ENCODE results near the gene SEMA5B. TPM values are rescaled to one million over a fixed set of nuclear protein-coding genes. Genes with fewer than 3 reads are reported as not detected.

SEMA5B gene
- total RNA-seq, 1 experiment from 2014 or later = not detected

DNA sequence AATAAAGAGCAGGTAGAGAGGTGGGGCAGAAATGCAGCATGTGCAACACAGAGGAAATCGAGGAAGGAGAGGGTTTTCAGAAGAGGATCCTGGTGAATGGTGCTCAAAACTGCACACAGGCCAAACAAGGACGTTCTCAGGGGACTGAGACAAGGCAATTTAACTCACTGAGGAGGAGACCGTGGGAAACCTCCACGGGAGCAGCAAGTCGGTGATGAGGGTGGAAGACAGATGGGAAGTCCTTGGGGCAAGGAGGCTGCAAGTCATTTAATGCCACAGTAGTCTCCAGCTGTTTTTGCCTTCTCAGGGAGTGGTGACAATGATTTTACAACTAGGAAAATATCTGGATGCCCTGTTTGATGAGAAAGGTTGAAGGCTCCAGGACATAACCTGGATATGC is 27.8 kb upstream of the SEMA5B start:
- DNase-seq (ENCODE audit: low read depth) = no peak

GRCh38 chr3:123054931-123055330 is 27.4 kb upstream of the SEMA5B start:
- no peak for DNase-seq (ENCODE audit: low read depth)

- no peak for DNase-seq (ENCODE audit: low read depth)
Measured at GRCh38 chr3:123054109-123054778, 26.7 kb upstream of the SEMA5B start.

DNA sequence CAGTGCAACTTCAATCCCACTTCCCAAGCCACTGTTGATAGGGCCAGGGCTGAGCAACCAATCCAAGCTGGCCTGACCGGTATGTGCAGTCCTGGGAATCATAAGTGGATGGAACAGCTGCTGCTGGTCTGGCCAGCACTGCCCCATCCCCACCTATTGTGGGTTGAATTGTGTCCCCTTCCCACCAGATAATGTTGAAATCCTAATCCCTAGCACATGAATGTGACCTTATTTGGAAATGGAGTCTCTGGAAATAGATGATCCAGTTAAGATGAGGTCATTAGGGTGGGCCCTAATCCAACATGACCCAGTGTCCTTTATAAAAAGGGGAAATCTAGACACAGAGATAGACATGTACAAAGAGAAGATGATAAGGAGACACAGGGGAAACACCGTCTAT is 25.5 kb upstream of the SEMA5B start:
- DNase-seq (ENCODE audit: low read depth) = no peak

DNA sequence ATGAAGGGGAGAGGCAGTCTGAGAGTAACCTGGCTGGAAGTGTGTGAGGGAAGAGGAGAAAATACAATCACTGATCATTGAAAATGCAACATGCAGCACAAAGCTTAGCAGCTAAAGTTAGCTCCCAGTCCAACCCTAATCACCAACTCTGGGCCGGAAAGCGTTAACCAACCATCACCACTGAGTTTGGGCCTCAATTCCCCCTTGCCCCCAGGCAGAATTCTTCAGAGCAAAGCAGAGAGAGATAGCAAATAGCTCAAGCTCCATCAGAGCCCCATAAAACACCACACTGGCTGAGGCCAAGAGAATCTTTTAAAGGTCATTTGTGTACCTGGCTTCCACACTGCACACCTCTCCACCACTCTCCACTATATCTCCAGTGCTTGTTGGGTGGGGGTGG is 23.1 kb upstream of the SEMA5B start:
- no peak for DNase-seq (ENCODE audit: low read depth)

DNA sequence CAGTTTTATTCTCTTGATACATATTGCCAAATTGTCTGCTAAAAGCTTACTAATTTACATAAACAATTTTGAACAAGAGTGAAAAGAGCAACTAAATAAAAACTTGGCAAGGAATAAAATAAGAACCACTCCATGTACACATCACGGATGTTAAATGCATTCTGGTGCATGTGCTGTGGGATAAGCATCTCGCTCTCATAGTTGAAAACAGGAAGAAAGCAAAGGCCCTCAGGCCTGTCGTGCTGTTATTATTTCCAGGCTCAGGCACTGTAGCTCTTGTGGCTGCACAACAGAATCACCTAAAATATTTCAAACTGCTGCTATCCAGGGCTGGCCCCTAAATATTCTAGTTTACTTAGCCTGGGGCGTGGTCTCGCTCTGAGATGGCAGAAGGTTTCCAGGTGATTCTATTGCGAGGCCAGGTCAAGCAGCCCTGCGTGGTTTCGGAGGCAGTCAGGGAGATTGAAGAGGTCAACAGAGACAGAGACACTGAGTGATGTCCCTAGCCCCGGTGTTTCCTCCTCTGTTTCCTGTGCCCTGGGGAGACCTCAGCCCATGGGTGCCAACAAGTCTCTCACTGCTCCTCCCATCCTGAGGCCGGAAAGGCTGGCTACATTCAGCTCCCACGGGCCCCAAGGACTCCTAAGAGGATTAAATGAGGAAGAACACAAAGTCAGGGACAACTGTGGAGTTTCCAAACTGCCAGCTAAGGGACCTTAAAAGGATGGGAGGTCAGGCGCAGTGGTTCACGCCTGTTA is 21.1 kb upstream of the SEMA5B start:
- no peak for DNase-seq (ENCODE audit: low read depth)

DNA sequence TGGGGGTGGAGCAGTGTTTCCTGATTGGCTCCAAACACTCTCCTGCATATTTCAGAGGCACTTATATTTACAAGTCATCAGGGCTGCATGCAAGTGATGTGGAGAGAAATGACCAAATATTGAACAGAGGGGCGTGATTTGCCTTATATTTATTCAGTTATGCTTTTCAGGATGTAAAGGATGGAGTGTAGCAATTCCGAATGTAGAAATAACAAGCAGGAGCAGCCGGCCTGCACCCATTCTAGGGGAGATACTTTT is 19.4 kb upstream of the SEMA5B start:
- DNase-seq (ENCODE audit: low read depth) = no peak

GRCh38 chr3:123046262-123047061 is 18.9 kb upstream of the SEMA5B start:
- peak; percentile 40 for DNase-seq (ENCODE audit: low read depth)

GRCh38 chr3:123044981-123045763 is 17.6 kb upstream of the SEMA5B start:
- no peak for DNase-seq (ENCODE audit: low read depth)

DNA sequence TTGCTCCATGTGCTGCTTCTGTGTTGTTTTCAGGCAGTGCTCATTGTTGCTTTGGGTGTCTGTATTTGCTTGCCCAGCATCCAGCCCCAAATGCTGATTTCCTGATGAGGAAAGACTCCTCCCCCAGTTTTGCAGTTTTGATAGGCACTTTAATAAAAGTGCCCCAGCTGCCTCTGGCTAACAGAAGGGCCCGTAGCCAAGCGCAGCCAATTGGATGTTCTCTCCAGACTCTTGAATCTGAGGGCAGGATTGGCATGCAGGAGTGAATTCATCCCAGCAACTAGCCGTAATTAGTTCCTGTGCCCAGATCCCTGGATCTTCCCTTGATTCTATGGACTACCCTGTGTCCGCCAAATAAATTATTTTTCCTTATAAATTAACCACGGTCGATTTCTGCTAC is 14.8 kb upstream of the SEMA5B start:
- no peak for DNase-seq (ENCODE audit: low read depth)

DNA sequence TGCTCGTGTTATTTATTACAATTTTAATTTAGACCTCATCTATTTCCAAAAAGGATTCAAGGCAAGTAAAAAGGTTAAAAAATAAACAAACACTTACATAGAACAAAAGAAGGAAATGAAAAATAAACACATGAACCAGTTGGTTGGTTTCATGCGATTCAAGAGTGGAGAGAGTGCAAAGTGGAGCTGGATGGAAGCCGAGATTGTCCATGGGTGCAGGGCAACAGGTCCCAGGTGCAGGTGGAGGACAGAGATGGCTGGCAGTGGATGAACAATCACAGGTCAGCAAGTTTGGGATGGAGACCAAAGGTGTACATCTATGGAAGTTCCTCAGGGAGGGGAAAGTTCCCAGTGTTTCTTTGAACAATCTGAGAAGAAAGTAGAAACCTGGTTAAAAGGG is 11.6 kb upstream of the SEMA5B start:
- DNase-seq (ENCODE audit: low read depth) = no peak

GRCh38 chr3:123038751-123039150 is 11.2 kb upstream of the SEMA5B start:
- DNase-seq (ENCODE audit: low read depth) = no peak

GRCh38 chr3:123037015-123037375 is 9.4 kb upstream of the SEMA5B start:
- no peak for DNase-seq (ENCODE audit: low read depth)

DNA sequence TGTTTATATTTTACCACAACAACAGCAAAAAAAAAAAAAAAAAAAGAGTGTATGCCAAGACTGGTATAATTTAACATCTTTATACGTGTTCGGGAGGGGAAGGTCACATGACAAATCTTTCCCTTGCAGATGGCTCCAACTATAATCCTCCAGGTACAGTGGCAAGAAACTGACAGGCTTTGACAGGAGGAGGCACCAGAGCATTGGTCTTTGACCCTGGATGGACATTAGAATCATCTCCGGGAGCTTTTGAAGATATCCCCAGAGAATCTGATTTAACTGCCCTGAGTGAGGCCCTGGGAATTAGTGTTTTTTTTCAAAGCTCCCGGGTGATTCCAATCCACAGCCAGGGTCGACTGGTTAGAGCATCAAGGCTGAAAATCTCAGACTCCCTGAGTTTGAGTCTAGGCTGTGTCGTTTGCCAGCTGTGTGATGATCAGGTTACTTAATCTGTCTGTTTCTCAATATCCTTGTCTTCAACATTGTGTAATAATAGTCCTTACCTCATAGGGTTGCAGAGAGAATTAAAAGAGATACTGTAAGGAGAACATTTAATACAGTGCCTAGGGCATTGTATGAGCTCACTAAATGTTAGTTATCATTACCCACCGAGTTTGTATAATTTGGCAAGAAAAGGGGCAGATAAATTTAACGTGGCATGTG is 8.9 kb upstream of the SEMA5B start:
- DNase-seq (ENCODE audit: low read depth) = no peak

DNA sequence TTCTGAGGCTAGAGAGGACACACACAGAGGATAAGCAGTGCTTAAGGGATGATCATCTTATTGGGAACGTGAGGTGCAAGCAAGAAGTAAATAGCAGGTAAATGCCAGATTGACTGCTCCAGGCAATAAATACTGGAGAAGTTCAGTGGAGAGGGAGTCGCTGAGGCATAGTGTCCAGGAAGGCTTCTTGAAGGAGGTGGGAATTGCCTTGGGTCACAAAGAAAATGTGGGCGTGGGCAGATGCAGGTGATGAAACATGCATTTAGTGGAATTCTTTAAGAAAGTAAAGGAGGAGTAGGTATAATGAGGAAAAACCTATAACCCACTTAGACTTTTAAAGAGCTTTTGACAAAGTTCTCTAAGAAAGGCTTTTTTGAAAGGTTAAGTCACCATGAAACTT is 7.4 kb upstream of the SEMA5B start:
- DNase-seq (ENCODE audit: low read depth) = no peak

- no peak for DNase-seq (ENCODE audit: low read depth)
Measured at GRCh38 chr3:123034120-123034519, 6.6 kb upstream of the SEMA5B start.

DNA sequence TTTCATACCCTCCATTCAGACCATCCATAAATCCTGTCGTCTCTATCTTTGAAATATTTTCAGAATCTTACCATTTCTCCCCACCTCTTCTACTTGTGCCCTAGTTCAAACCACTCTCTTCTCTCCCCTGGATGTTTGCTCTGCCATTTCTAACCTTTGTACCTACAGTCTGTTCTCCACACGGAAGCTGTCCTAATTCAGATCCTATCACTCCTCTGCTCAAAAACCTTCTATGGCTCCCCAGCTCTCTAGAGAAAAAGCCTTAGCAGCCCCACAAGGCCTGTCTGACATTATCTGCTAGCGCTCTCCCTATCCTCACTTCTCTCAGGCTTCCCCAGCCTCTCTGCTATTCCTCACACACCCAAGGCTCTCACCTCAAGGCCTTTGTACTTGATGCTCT is 4.5 kb upstream of the SEMA5B start:
- DNase-seq (ENCODE audit: low read depth) = no peak

- no peak for DNase-seq (ENCODE audit: low read depth)
Measured at GRCh38 chr3:123031051-123031450, 3.5 kb upstream of the SEMA5B start.

DNA sequence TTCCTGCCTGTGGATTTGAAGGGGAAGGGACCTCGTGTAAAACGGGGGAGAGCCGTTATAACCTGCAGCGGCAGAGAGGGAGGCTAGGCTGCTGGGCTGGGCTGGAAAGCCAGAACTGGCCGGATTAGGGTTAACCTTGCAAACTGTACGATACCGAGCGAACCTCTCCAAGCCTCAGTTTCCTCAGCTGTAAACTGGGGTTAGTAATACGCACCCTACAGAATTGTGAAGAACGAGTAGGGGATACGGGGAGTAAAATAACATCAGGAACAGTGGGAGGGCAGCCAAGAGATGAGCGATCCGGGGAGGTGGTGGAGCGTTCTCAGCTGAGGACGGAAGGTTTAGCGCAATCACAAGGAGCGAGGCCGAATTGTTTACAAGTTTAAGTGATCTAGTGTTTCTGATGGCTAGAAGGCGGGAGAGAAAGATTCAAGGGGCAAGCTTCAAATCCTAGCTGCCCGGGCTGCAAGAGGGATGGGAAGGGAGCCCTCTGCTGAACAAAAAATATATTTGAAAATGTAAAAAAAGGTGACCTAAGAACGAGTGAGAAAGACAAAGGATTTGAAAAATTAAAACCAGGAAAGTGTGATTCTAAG is 768 bp upstream of the SEMA5B start:
- peak; percentile 75 for DNase-seq (ENCODE audit: low read depth)

DNA sequence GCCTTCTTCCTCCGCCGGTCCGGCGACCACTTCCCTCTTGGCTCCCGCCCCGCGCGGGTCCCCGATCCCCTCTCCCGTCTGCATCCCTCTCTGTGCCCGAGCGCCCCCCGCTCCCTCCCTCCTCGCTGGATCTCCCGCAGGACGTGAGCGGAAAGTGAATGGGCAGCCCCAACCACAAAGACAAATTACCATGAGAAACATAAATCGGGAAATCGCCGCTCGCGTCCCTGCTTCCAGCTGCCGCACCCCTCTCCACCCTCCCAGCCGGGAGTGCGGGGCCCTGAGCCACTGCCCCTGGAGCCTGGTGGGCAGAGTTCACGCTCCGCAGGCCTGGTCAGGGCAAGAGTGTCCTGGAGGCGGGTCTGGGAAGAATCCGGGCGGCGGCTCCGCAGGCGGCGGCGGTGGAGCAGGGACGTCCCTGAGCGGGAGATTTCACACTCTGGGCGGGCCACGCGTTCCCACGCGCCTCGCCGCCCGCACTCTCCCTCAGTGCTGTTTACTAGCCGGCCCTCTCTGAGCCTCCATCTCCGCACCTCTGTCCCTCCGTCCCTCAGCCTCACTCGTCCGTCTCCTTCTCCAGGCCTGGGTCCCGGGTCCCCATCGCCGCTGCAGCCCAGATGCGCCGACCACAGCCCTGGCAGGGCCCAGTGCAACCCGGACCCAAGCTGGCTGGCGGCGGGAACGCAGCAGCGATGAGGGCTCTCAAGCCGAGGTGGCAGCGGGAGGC is 835 bp downstream of the SEMA5B start:
- DNase-seq (ENCODE audit: low read depth) = no peak

All from HT1080 (cell line).